ENCODE data around the gene TAS2R41. TPM values are rescaled to one million over a fixed set of nuclear protein-coding genes. Genes with fewer than 3 reads are reported as not detected.

The TAS2R41 gene
- total RNA-seq, 1 experiment from 2014 or later, result not detected

GRCh38 chr7:143497008-143497795 is 19.5 kb downstream of the TAS2R41 start:
- H3T11ph ChIP-seq (ENCODE audit: low read length), result no peak overlapping the region
- H3K9me3 ChIP-seq (ENCODE audit: control insufficient read depth, low read depth, low read length), result no peaks in the 10 kb centered on the region
- H4K20me1 ChIP-seq (ENCODE audit: control insufficient read depth, insufficient read depth, insufficient read length), result no peaks in the 10 kb centered on the region
- H4K91ac ChIP-seq (ENCODE audit: insufficient read length, low read depth, low read length), result no peak overlapping the region
- TF ChIP-seq CTCF (conservative IDR thresholded peaks at IDR 0.05), result no peak
- no peak overlapping the region for H2BK15ac ChIP-seq (ENCODE audit: low read depth, low read length)
- no peak overlapping the region for H2BK120ac ChIP-seq (ENCODE audit: low read depth, low read length, poor library complexity, severe bottlenecking)
- no peak overlapping the region for H3K4me3 Mint-ChIP-seq
- H3K27ac Mint-ChIP-seq, result no peak overlapping the region
- peaks cover 2% of the 10 kb centered on the region for H3K23me2 ChIP-seq (ENCODE audit: insufficient read length, low read depth, low read length, poor library complexity, severe bottlenecking)
- no peaks in the 10 kb centered on the region for H3K79me2 ChIP-seq (ENCODE audit: insufficient read depth, low read length)
- H2AK5ac ChIP-seq (ENCODE audit: insufficient read length, low read length), result no peak overlapping the region
- no peak for DNase-seq
- H3K9ac ChIP-seq (ENCODE audit: extremely low read depth, insufficient read length, low read length), result no peak overlapping the region
- H4K8ac ChIP-seq (replicated peaks; ENCODE audit: insufficient read length, low read depth, low read length), result no peak overlapping the region
- no peaks in the 10 kb centered on the region for H3K79me1 ChIP-seq (ENCODE audit: insufficient read depth, low read depth, low read length, poor library complexity, severe bottlenecking)
- peaks cover 0 to 3% of the 10 kb centered on the region in 2 experiments; a peak in 1 of 4 replicates for H3K4me1 Mint-ChIP-seq
- no peaks in the 10 kb centered on the region; the same call in 1 of the 2 replicates for H3K27me3 Mint-ChIP-seq (ENCODE audit: low read depth)
- no peak overlapping the region for H4K5ac ChIP-seq (ENCODE audit: insufficient read length, low read depth, low read length)
- H3K4me1 ChIP-seq (ENCODE audit: insufficient read depth, low read length), result no peaks in the 10 kb centered on the region; the same call in 1 of the 2 replicates
- H3K27ac ChIP-seq (ENCODE audit: insufficient read length, low read depth, low read length), result no peak overlapping the region
- H3K27me3 ChIP-seq (ENCODE audit: insufficient read depth, low read length), result no peaks in the 10 kb centered on the region
- no peak overlapping the region for H3K18ac ChIP-seq (ENCODE audit: insufficient read length, low read depth, low read length)
- H3K36me3 Mint-ChIP-seq (ENCODE audit: insufficient read depth in 1 of 3, low read depth in 3 of 3), result no peaks in the 10 kb centered on the region
- no peak overlapping the region for H3K56ac ChIP-seq (ENCODE audit: insufficient read length, low read depth, low read length)
- no peak overlapping the region for H3K4me2 ChIP-seq (ENCODE audit: insufficient read depth, insufficient read length, low read length)
- H2BK5ac ChIP-seq (ENCODE audit: insufficient read length, low read length), result no peak overlapping the region
- H2BK20ac ChIP-seq (ENCODE audit: low read depth, low read length, poor library complexity, severe bottlenecking), result no peak overlapping the region
- no peaks in the 10 kb centered on the region; a peak in 1 of 5 replicates for H3K9me3 Mint-ChIP-seq
- no peak overlapping the region for H3K4ac ChIP-seq (ENCODE audit: low read depth, low read length)
- no peak overlapping the region for H3K14ac ChIP-seq (ENCODE audit: insufficient read depth, low read length)
- H3K23ac ChIP-seq (ENCODE audit: insufficient read length, low read depth, low read length), result no peak overlapping the region
- no peak overlapping the region for H2AFZ ChIP-seq (ENCODE audit: low read length)
- no CpG with 5 or more reads among the region's 4 CpGs for whole genome bisulfite sequencing (ENCODE audit: extremely low coverage, insufficient read length, low lambda C conversion rate)
- H2BK12ac ChIP-seq (ENCODE audit: insufficient read length, low read depth, low read length), result no peak overlapping the region
